ENCODE data around the gene RANBP3.

Gene RANBP3

DNA sequence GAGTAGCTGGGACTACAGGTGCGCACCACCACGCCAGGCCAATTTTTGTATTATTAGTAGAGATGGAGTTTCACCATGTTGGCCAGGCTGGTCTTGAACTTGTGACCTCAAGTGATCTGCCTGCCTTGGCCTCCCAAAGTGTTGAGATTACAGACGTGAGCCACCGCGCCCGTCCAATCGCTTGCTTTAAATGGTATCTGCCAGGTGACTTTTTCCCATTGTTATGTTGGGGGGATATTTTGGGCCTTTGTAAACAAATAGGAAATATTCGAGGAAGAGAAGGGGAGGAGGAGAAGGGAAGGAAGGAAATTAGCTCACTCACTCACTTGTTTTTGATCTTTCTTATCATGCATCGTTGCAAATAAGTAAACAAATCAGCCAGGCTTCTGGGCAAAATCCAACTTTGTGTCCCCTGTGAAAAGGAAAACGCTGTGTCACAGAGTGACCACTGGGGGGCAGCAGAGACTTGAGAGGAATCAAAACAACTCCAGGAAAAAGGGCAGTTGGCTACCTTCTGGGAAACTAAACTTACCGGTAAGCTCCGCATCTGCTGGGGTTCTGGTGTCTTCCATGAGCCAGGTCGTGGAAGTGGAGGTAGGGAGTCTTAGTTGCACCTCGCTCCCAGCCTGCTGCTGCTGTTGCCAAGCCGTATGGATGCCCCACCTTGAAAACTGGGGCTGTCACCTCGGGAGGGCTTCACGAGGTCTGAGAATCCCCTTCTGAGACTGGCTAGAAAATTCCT, 9.3 kb upstream of the RANBP3 start:
- no peaks in the 10 kb centered on the region for H3K9me3 ChIP-seq (ENCODE audit: control insufficient read depth, insufficient read depth, low read depth, low read length)
- no peak overlapping the region for H3K27ac ChIP-seq (ENCODE audit: extremely low read depth, low read depth, low read length)
- CTCF ChIA-PET, result interaction anchor here (0.6 to 8.4 kb wide), 35 partner anchors 8 to 876 kb away, joined by 3 to 146 read pairs (median 4); partner anchors contain the start of gene FUT6
- no peaks in the 10 kb centered on the region for H3K36me3 ChIP-seq (ENCODE audit: control insufficient read depth in 2 of 2, insufficient read depth in 1 of 2, low read length in 2 of 2)
- POLR2A ChIA-PET, result interaction anchor here (0.7 to 1.5 kb wide), 4 partner anchors 9 to 88 kb away, joined by 3 to 6 read pairs (median 4); partner anchors contain the start of gene RANBP3
- peak overlapping the region; percentile 23 for H3K4me3 ChIP-seq (ENCODE audit: low read depth, low read length)
- H3K4me1 ChIP-seq (ENCODE audit: control insufficient read depth, insufficient read depth, low read length), result no peaks in the 10 kb centered on the region
- peak; percentile 93 for TF ChIP-seq ZNF654 (tag by site-specific recombination; IDR thresholded peaks at IDR 0.05; ENCODE audit: low read depth)
- no peak for TF ChIP-seq ZNF473 (tag by site-specific recombination; IDR thresholded peaks at IDR 0.05)
- TF ChIP-seq, protein P1, sequence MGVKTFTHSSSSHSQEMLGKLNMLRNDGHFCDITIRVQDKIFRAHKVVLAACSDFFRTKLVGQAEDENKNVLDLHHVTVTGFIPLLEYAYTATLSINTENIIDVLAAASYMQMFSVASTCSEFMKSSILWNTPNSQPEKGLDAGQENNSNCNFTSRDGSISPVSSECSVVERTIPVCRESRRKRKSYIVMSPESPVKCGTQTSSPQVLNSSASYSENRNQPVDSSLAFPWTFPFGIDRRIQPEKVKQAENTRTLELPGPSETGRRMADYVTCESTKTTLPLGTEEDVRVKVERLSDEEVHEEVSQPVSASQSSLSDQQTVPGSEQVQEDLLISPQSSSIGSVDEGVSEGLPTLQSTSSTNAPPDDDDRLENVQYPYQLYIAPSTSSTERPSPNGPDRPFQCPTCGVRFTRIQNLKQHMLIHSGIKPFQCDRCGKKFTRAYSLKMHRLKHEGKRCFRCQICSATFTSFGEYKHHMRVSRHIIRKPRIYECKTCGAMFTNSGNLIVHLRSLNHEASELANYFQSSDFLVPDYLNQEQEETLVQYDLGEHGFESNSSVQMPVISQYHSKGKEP (tag by site-specific recombination; IDR thresholded peaks at IDR 0.05), result peak; percentile 85
- 0 out of 2 replicates have a peak, but pooled peaks have one; percentile 28 for TF ChIP-seq OSR2 (tag by site-specific recombination; IDR thresholded peaks at IDR 0.05)
- peak; percentile 56 for TF ChIP-seq ZBTB17 (tag by site-specific recombination; IDR thresholded peaks at IDR 0.05)
- TF ChIP-seq ZNF768 (tag by site-specific recombination; IDR thresholded peaks at IDR 0.05), result no peak
- TF ChIP-seq, protein P2, sequence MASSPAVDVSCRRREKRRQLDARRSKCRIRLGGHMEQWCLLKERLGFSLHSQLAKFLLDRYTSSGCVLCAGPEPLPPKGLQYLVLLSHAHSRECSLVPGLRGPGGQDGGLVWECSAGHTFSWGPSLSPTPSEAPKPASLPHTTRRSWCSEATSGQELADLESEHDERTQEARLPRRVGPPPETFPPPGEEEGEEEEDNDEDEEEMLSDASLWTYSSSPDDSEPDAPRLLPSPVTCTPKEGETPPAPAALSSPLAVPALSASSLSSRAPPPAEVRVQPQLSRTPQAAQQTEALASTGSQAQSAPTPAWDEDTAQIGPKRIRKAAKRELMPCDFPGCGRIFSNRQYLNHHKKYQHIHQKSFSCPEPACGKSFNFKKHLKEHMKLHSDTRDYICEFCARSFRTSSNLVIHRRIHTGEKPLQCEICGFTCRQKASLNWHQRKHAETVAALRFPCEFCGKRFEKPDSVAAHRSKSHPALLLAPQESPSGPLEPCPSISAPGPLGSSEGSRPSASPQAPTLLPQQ (tag by site-specific recombination; IDR thresholded peaks at IDR 0.05), result peak; percentile 40; the same call in 1 of the 2 replicates
- TF ChIP-seq, protein P3, sequence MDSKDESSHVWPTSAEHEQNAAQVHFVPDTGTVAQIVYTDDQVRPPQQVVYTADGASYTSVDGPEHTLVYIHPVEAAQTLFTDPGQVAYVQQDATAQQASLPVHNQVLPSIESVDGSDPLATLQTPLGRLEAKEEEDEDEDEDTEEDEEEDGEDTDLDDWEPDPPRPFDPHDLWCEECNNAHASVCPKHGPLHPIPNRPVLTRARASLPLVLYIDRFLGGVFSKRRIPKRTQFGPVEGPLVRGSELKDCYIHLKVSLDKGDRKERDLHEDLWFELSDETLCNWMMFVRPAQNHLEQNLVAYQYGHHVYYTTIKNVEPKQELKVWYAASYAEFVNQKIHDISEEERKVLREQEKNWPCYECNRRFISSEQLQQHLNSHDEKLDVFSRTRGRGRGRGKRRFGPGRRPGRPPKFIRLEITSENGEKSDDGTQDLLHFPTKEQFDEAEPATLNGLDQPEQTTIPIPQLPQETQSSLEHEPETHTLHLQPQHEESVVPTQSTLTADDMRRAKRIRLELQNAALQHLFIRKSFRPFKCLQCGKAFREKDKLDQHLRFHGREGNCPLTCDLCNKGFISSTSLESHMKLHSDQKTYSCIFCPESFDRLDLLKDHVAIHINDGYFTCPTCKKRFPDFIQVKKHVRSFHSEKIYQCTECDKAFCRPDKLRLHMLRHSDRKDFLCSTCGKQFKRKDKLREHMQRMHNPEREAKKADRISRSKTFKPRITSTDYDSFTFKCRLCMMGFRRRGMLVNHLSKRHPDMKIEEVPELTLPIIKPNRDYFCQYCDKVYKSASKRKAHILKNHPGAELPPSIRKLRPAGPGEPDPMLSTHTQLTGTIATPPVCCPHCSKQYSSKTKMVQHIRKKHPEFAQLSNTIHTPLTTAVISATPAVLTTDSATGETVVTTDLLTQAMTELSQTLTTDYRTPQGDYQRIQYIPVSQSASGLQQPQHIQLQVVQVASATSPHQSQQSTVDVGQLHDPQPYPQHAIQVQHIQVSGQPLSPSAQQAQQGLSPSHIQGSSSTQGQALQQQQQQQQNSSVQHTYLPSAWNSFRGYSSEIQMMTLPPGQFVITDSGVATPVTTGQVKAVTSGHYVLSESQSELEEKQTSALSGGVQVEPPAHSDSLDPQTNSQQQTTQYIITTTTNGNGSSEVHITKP (tag by site-specific recombination; IDR thresholded peaks at IDR 0.05), result peak; percentile 54
- TF ChIP-seq, protein P4, sequence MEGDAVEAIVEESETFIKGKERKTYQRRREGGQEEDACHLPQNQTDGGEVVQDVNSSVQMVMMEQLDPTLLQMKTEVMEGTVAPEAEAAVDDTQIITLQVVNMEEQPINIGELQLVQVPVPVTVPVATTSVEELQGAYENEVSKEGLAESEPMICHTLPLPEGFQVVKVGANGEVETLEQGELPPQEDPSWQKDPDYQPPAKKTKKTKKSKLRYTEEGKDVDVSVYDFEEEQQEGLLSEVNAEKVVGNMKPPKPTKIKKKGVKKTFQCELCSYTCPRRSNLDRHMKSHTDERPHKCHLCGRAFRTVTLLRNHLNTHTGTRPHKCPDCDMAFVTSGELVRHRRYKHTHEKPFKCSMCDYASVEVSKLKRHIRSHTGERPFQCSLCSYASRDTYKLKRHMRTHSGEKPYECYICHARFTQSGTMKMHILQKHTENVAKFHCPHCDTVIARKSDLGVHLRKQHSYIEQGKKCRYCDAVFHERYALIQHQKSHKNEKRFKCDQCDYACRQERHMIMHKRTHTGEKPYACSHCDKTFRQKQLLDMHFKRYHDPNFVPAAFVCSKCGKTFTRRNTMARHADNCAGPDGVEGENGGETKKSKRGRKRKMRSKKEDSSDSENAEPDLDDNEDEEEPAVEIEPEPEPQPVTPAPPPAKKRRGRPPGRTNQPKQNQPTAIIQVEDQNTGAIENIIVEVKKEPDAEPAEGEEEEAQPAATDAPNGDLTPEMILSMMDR (tag by site-specific recombination; IDR thresholded peaks at IDR 0.05), result peak; percentile 77
- TF ChIP-seq ZNF2 (tag by site-specific recombination; IDR thresholded peaks at IDR 0.05), result no peak; the same call in 1 of the 2 replicates
- 0 out of 2 replicates have a peak, but pooled peaks have one; percentile 15 for TF ChIP-seq ZNF629 (tag by site-specific recombination; IDR thresholded peaks at IDR 0.05)
- no peak for TF ChIP-seq ZSCAN23 (tag by site-specific recombination; IDR thresholded peaks at IDR 0.05)
- TF ChIP-seq ZNF366 (tag by site-specific recombination; conservative IDR thresholded peaks at IDR 0.05), result 0 out of 2 replicates have a peak, but pooled peaks have one; percentile 23
- TF ChIP-seq ZNF558 (tag by site-specific recombination; IDR thresholded peaks at IDR 0.05), result no peak
- TF ChIP-seq ZNF121 (tag by site-specific recombination; IDR thresholded peaks at IDR 0.05), result no peak
- no peak for TF ChIP-seq ZNF394 (tag by site-specific recombination; IDR thresholded peaks at IDR 0.05; ENCODE audit: borderline replicate concordance)
- TF ChIP-seq SP7 (tag by site-specific recombination; IDR thresholded peaks at IDR 0.05), result 0 out of 2 replicates have a peak, but pooled peaks have one; percentile 22
- no peak for TF ChIP-seq EGR2 (tag by site-specific recombination; IDR thresholded peaks at IDR 0.05; ENCODE audit: low read depth)
- no peak for TF ChIP-seq ZNF544 (tag by site-specific recombination; IDR thresholded peaks at IDR 0.05)
- TF ChIP-seq BCL11B (tag by site-specific recombination; IDR thresholded peaks at IDR 0.05; ENCODE audit: low read depth), result no peak
- TF ChIP-seq, protein P5, sequence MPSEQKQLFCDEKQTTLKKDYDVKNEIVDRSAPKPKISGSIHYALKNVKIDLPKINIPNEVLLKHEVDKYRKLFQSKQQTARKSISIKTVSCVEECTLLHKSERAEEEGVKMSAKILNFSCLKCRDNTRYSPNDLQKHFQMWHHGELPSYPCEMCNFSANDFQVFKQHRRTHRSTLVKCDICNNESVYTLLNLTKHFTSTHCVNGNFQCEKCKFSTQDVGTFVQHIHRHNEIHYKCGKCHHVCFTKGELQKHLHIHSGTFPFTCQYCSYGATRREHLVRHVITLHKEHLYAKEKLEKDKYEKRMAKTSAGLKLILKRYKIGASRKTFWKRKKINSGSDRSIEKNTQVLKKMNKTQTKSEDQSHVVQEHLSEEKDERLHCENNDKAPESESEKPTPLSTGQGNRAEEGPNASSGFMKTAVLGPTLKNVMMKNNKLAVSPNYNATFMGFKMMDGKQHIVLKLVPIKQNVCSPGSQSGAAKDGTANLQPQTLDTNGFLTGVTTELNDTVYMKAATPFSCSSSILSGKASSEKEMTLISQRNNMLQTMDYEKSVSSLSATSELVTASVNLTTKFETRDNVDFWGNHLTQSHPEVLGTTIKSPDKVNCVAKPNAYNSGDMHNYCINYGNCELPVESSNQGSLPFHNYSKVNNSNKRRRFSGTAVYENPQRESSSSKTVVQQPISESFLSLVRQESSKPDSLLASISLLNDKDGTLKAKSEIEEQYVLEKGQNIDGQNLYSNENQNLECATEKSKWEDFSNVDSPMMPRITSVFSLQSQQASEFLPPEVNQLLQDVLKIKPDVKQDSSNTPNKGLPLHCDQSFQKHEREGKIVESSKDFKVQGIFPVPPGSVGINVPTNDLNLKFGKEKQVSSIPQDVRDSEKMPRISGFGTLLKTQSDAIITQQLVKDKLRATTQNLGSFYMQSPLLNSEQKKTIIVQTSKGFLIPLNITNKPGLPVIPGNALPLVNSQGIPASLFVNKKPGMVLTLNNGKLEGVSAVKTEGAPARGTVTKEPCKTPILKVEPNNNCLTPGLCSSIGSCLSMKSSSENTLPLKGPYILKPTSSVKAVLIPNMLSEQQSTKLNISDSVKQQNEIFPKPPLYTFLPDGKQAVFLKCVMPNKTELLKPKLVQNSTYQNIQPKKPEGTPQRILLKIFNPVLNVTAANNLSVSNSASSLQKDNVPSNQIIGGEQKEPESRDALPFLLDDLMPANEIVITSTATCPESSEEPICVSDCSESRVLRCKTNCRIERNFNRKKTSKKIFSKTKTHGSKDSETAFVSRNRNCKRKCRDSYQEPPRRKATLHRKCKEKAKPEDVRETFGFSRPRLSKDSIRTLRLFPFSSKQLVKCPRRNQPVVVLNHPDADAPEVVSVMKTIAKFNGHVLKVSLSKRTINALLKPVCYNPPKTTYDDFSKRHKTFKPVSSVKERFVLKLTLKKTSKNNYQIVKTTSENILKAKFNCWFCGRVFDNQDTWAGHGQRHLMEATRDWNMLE (tag by site-specific recombination; conservative IDR thresholded peaks at IDR 0.05; ENCODE audit: low read depth), result no peak
- TF ChIP-seq MEIS1 (CRISPR knock-in tag; IDR thresholded peaks at IDR 0.05; ENCODE audit: borderline replicate concordance), result no peak
- TF ChIP-seq ZNF112 (tag by site-specific recombination; IDR thresholded peaks at IDR 0.05), result no peak
- TF ChIP-seq ZNF37A (tag by site-specific recombination; IDR thresholded peaks at IDR 0.05), result no peak
